VCaP (cell line): ENCODE results near the gene FAM90A1.
"Not testable (repeated sequence)": the region's sequence is repeated elsewhere in the genome, so short reads cannot be mapped to it uniquely, and the experiment has no call there.

Source experiments
- H3K27ac ChIP-seq: fragments of 450-650 bp; 2 replicates; pipeline ENCODE4 v1.5.1; 2017
- CTCF ChIP-seq: fragments of 450-650 bp; conservative IDR thresholded peaks from 2 replicates; pipeline ENCODE4 v1.5.1; 2017; ENCODE audit warnings: mild to moderate bottlenecking, moderate library complexity

The FAM90A1 gene

GRCh38 chr12:8233935-8234495, 6.6 kb upstream of the FAM90A1 start:
- H3K27ac ChIP-seq, result not testable (repeated sequence)

- not testable (repeated sequence) for H3K27ac ChIP-seq
These were observed 6.0 kb upstream of the FAM90A1 start for GRCh38 chr12:8233300-8233855.

- TF ChIP-seq CTCF, result peak; percentile 77
- H3K27ac ChIP-seq, result not testable (repeated sequence)
These were observed 4.5 kb upstream of the FAM90A1 start for GRCh38 chr12:8231666-8232608.

- not testable (repeated sequence) for H3K27ac ChIP-seq
These were observed 3.6 kb upstream of the FAM90A1 start for GRCh38 chr12:8231049-8231448.

- not testable (repeated sequence) for H3K27ac ChIP-seq
These were observed 2.1 kb upstream of the FAM90A1 start for GRCh38 chr12:8229486-8229885.

- not testable (repeated sequence) for H3K27ac ChIP-seq
These were observed 1.2 kb upstream of the FAM90A1 start for GRCh38 chr12:8228607-8229006.

GRCh38 chr12:8227732-8228077, 287 bp upstream of the FAM90A1 start:
- not testable (repeated sequence) for H3K27ac ChIP-seq

- H3K27ac ChIP-seq, result no peak overlapping the region
- TF ChIP-seq CTCF, result no peak
These were observed 1.1 kb downstream of the FAM90A1 start for GRCh38 chr12:8226355-8226754.

- not testable (repeated sequence) for H3K27ac ChIP-seq
These were observed 2.6 kb downstream of the FAM90A1 start for GRCh38 chr12:8224782-8225181.

- not testable (repeated sequence) for H3K27ac ChIP-seq
These were observed 3.8 kb downstream of the FAM90A1 start for GRCh38 chr12:8223646-8224045.

- H3K27ac ChIP-seq, result not testable (repeated sequence)
These were observed 5.1 kb downstream of the FAM90A1 start for GRCh38 chr12:8222303-8222702.

GRCh38 chr12:8221844-8222243, 5.6 kb downstream of the FAM90A1 start:
- H3K27ac ChIP-seq, result not testable (repeated sequence)

GRCh38 chr12:8221375-8221774, 6.0 kb downstream of the FAM90A1 start:
- H3K27ac ChIP-seq, result not testable (repeated sequence)

GRCh38 chr12:8218711-8219382, 8.6 kb downstream of the FAM90A1 start:
- H3K27ac ChIP-seq, result not testable (repeated sequence)

- H3K27ac ChIP-seq, result not testable (repeated sequence)
These were observed 29.6 kb downstream of the FAM90A1 start for GRCh38 chr12:8197685-8198308.

- not testable (repeated sequence) for H3K27ac ChIP-seq
These were observed 39.3 kb downstream of the FAM90A1 start for GRCh38 chr12:8188088-8188487.

- not testable (repeated sequence) for H3K27ac ChIP-seq
These were observed 43.2 kb downstream of the FAM90A1 start for GRCh38 chr12:8184206-8184605.

- H3K27ac ChIP-seq, result not testable (repeated sequence)
These were observed 44.1 kb downstream of the FAM90A1 start for GRCh38 chr12:8183346-8183745.

- not testable (repeated sequence) for H3K27ac ChIP-seq
These were observed 44.5 kb downstream of the FAM90A1 start for GRCh38 chr12:8182923-8183322.
